ENCODE data around the gene PPIA.

The PPIA gene

DNA sequence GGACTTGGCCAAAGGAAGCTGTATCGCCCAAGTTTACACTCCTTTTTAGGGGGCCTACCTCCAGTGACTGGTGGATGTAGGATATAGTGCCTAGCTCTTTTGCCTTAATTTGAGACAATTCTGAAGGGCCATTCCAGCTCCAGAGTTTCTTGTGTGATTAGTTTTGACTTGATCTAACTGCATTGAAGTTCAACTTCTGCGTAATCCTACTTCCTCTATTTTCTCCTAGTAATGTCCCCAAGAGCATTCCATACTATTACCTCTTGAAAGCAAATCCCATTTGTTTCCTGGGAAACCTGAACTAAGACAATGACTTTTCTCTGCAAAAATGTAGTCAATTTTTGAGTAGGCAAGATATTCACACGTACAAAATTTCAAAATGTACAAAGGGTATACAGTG is 56.1 kb downstream of the PPIA start:
- Histone ChIP-seq H3K27ac (no peak overlapping the region), H3K4me3 (no peak overlapping the region)
- DNase-seq (ENCODE audit: low spot score): no peak
- TF ChIP-seq, protein P1, sequence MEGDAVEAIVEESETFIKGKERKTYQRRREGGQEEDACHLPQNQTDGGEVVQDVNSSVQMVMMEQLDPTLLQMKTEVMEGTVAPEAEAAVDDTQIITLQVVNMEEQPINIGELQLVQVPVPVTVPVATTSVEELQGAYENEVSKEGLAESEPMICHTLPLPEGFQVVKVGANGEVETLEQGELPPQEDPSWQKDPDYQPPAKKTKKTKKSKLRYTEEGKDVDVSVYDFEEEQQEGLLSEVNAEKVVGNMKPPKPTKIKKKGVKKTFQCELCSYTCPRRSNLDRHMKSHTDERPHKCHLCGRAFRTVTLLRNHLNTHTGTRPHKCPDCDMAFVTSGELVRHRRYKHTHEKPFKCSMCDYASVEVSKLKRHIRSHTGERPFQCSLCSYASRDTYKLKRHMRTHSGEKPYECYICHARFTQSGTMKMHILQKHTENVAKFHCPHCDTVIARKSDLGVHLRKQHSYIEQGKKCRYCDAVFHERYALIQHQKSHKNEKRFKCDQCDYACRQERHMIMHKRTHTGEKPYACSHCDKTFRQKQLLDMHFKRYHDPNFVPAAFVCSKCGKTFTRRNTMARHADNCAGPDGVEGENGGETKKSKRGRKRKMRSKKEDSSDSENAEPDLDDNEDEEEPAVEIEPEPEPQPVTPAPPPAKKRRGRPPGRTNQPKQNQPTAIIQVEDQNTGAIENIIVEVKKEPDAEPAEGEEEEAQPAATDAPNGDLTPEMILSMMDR (IDR thresholded peaks at IDR 0.05): no peak
